HG03066 (cell line): ENCODE data around the gene KRTAP10-4.
"Not testable (repeated sequence)": the region's sequence is repeated elsewhere in the genome, so short reads cannot be mapped to it uniquely, and the experiment has no call there.

Source experiments
- ATAC-seq: cut with Tn5 transposase; IDR thresholded peaks from one replicate; pipeline ENCODE4 v1.9.1; 2021; ENCODE audit warnings: low read depth; ENCODE audit not compliant: unreplicated experiment

The KRTAP10-4 gene

DNA sequence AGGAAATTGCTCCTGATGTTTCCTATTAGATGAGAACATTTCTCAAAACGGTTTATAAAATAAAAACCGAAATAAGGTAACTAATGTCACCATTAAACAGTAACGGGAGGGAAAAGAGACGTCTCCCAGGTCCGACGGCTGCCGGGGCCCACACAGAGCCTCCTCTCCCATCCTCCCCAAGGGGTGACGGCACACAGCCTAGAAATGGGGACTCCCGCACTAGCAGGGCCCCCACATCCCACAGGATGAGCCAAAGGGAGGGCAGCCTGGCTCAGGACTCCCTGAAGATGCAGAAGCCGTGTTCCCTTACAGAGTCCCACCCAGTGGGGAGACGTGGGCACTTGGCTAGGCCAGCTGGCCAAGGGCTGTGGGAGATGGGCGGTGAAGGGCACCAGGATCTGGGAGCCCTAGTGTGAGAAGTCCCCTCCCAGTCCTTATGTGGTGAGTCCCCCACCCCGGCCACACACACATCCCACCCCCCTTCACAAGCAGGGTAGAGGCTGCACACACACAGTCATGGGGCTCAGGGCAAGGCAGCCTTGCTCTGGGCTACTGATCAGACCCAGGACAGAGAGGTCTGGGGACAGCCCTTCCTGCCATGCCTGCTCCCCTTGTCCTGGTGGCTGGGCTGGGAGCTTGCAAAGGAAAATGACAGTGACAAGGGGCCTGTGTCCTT lies 18.2 kb upstream of the KRTAP10-4 start:
- ATAC-seq: no peak

DNA sequence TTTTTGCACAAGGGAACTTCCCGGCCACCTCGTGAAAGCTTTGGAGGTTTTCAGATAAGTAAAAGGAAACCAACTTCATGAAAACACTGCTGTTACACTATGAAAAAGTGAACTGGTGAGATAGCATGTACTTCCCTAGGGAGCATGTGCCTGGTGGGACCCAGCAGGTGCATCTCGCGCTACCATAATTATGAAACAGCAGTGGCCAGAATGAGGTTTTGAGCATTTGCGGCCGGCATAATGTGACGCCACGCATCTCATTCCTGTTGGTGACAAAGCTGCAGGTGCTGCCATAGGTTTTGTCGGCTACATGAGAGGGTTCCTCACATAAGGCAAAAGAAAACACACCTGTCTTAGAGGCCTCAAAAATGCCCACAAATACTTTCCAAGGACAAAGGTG lies 16.6 kb upstream of the KRTAP10-4 start:
- ATAC-seq: no peak

DNA sequence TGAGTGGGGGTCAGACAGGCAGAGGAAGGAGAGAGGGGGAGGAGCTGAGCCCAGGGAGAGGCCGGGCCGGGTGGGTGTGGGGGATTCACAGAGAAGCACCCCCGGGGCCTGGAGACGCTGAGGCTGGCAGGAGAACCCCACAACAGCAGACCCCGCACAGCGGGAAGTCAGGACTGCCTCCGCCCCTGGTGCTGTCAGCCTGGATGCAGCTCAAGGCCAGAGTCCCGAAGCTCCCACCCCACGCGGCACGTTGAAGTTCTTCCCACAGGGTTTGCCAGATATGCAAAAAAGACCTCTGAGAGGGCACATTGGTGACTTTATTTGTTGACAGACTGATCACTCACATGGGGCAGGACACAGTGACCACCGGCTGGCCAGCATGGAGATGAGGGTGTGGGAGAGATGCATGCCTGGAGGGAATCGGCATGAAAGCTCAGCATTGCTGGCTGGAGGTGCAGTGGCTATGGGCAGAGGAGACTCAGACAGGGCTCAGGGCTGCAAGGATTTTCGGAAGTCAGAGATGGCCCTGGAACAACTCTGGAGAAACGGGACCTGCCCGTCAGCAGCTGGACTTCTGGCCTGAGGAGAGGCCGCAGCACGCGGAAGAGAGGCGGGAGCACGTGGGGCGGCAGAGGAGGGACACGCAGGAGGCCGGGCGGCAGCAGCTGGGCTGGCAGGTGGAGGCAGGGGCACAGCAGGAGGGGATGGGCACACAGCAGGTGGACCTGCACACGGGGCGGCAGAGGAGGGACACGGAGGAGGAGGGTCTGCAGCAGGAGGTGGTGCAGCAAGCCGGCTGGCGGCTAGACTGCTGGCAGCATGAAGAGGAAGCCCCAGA lies 15.8 kb upstream of the KRTAP10-4 start:
- ATAC-seq: no peak

GRCh38 chr21:44558329-44558675 lies 15.2 kb upstream of the KRTAP10-4 start:
- not testable (repeated sequence) for ATAC-seq

DNA sequence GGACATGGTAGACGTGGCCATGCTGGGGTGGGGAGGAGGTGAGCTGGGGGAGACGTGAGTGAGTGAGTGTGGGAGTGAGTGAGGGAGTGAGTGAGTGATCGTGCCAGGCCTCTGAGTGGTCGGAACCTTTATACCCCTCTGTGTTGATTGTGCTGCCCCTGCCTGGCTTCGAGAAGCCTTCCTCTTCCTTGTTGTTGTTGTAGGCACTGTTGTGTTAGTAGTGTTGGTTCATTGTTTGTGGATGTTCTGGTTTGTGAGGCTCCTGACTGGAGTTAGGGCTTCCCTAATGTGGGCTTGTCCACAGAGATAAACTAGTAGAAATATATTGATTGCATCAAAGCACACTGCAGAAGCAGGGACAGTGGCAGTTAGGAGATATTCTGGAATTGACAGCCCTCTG lies 14.8 kb upstream of the KRTAP10-4 start, which contains the start of gene KRTAP10-3:
Gene KRTAP10-3, minus strand, starts transcription at position 101 of the 400 bp plus-strand sequence. Its CDS starts 80 bp downstream, at position 21.
- no peak for ATAC-seq

DNA sequence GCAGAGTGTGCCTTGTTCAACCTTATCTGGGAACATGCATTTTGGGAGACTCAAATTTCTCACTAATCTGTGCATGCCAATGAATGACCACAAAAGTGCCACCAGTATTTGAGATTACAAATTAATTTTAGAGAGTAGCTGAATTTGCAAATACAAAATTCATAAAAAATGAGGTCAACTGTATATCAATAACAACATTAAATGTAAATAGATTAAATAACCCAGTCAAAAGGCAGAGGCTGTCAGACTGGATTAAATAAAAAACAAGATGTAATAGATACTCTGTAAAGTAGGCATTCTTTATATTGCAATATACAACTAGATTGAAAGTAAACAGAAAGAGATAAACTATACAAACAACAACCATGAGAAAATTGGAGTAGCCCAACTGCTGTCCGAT lies 9.4 kb upstream of the KRTAP10-4 start:
- ATAC-seq: no peak

- no peak for ATAC-seq
Measured at GRCh38 chr21:44564886-44565598, 8.5 kb upstream of the KRTAP10-4 start.

GRCh38 chr21:44566403-44566802 lies 7.1 kb upstream of the KRTAP10-4 start:
- ATAC-seq: no peak

DNA sequence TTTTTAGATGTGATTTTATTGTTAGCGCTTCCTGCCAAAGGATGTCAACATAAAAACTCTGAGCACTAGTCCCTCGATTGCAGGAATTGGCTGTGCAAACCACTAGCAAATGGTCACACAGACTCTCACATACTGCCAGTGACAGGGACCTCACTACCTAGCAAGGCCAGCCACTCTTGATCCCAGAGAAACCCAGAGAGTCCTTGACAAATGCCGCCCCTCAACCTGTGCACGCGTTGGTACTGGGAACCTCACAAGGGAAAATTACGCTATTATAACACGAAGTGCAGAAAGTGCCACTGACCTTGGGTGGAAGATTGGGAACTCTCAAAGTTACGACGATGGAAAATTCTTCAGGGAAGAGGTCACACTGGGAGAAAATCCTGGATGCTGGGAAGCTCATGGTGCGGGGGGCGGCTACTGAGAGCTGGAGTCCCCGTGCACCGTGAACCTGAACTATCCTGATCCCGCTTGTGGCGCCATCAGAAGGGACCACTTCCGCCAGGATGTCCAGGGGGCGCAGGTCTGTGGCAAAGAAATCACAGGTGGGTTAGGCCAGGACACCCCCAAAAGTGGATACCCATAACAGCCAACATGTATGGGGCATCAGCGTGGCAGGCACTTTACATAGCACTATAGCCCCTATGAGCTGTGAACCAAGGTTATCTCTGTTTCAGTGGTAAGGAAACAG lies 5.9 kb upstream of the KRTAP10-4 start:
- no peak for ATAC-seq

DNA sequence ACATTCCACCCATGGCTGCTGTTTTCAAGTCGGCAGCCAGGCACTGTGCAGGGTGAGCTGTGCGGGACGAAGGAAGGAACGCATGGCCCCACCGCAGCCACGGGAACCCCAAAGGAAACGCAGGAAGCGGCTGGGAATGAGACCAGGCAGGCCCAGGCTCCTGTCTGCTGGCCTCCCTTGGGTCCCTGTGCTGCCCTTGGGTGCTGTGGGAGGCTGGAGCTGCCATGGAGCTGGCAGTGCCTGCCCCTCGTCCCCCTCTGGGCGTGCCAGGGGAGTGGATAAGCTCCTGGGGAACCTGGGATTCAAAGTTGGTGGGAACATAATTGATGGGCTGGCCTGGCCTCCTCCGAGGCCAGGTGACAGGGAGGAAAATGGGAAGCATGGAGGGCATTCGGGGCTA lies 5.3 kb upstream of the KRTAP10-4 start:
- no peak for ATAC-seq

DNA sequence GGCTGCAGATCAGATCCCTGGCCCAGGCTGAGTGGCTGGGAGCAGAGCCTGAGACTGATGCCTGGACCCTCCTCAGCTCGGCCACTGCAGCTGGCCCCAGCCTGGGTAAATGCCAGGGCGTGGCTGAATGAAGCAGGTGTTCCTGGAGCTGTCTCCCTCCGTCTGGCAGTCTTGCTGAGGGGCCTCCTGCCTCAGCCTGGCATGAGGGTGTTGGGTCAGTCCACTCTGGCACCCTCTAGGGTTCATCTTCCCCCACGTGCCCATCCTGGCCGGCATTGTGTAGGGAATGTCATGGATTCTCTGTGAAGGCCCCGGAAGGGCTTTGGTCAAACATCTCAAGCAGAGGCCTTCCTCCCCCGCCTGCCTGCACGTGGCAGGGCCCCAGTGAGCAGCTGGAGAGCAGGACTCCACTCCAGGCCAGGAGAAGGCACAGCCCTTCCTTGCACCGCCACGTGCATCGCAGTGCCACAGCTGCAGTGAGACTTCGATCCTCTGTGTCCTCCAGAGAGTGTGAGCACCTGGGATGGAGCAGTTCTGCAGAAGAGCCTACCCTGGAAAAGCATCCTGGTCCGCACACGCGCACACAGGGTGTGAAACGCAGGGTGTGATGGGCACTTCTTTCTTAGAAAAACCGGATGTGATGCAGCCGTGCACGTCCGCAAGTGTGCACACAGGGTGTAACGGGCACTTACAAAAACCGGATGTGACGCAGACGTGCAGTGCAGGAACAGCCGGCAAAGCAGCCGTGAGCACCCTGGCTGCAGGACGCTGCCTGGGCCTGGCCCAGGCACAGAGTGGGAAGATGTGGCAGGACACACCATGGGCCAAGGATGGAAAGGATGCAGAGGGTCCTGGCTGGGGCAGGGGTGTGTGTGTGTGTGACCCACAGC lies 4.6 kb upstream of the KRTAP10-4 start:
- ATAC-seq: no peak

- ATAC-seq: no peak
Measured at GRCh38 chr21:44569861-44570517, 3.5 kb upstream of the KRTAP10-4 start.

DNA sequence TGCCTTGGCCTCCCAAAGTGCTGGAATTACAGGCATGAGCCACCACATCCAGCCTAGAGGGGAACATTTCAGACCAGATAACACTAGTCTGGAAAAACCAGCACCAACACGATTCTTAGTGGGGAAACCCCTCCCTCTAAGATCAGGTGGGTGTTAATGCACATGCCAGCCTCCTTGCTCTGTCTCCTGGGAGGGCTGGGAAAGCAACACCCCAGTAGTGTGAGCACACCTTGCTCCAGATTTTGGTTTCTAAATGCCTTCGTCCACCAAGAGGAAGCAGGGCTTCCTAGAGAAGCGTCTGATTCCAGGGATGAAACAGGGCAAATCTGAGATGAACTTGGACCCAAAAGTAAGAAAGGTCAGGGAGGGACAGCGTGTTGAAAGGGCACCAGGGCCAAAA lies 2.2 kb upstream of the KRTAP10-4 start:
- no peak for ATAC-seq

DNA sequence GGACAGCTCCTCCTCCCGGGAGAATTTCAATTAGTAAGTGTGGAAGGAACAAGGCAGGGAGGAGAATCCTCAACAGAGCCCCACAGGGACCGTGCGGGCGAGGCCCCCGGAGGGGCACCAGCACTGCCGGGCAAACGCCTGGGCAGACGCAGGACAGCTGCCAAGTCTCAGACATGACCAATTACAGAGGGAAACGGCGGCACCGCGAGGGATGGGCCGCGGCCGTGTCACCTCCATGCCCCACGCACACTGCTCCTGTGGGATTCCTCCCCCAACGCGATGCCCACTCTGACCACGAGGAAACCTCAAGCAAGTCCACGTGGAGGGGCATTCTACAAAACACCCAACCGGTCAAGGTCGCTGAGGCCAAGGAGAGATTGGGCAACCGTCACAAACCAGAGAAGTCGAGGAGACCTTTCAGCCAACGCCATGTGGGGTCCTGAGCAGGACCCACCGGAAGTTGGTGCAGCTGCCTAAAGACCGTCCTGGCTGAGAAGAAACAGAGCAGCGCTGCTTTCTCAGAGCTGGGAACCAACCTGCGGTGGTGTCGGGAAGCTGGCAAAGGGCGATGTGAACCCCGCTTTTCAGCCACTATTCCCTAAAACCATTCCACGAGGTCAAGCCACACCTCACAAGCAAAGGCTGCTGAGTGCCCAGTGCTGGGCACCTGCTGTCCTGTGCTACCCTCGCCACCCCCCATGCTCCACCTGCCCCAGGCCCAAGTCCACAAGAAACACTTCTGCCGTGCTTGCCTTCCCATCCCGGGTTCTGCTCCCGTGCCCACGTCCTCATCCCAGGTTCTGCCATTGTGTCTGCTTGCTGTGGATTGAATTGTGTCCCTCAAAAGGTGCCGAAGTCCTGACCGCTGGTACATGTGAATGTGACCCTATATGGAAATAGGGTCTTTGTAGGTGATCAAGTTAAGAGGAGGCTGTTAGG lies 1.4 kb upstream of the KRTAP10-4 start:
- ATAC-seq: no peak

GRCh38 chr21:44572959-44573583 lies 458 bp upstream of the KRTAP10-4 start:
- no peak for ATAC-seq

GRCh38 chr21:44574457-44575306 lies 1.2 kb downstream of the KRTAP10-4 start:
- ATAC-seq: no peak
